HCT116 (cell line): Measurements from ENCODE around the gene TXNDC16. TPM values are rescaled to one million over a fixed set of nuclear protein-coding genes. Genes with fewer than 3 reads are reported as not detected.

Experiments used
- ATAC-seq: fragments of 200-7000 bp; cut with Tn5 transposase; 2 replicates; pipeline ENCODE4 v1.9.1; 2020; ENCODE audit warnings: mild to moderate bottlenecking, moderate library complexity
- BruUV-seq: library from RNA; stranded (reverse); fragments of 400-500 nt; replicated peaks from 2 replicates; lab custom pipeline; 2021; lab: Mats Ljungman, UMichigan
- CTCF ChIA-PET: fragments of 300-600 bp; sonication (Branson Sonifier 250); formaldehyde crosslinking; loops from one replicate; lab custom pipeline; 2021; ENCODE audit warnings: antibody characterized with exemption; lab: Charles Lee
- POLR2A ChIA-PET: fragments of 300-600, 350-600 bp; sonication (Branson Sonifier 250); formaldehyde crosslinking; loops from one replicate; lab custom pipeline; 2021; ENCODE audit warnings: antibody characterized with exemption; lab: Charles Lee
- RAD21 ChIA-PET, 2 experiments: fragments of 300-600 bp; sonication (Branson Sonifier 250); formaldehyde crosslinking; loops; one replicate each; lab custom pipeline; 2023; ENCODE audit warnings: low total read pairs in 2 of 2; ENCODE audit not compliant: uncharacterized antibody in 2 of 2, unreplicated experiment in 2 of 2, low non-redundant PET in 1 of 2; lab: Charles Lee
- DNase-seq: peaks from one replicate; pipeline ENCODE4 v3.0.0-alpha.2; 2010; ENCODE audit warnings: low read depth, low spot score
- H2AFZ ChIP-seq: fragments of 200-600 bp; shearing (Covaris generic), sonication (generic); 2 replicates; pipeline ENCODE4 v1.6.1; 2017; ENCODE audit warnings: low read depth, mixed run types, mixed read lengths, antibody characterized with exemption, low read length; ENCODE audit not compliant: poor library complexity, severe bottlenecking
- H3K27ac ChIP-seq: 2 replicates; pipeline ENCODE4 v1.5.1; 2012; ENCODE audit warnings: low read depth, low read length
- H3K27me3 ChIP-seq: fragments of 200-600 bp; sonication (generic); 2 replicates; pipeline ENCODE4 v1.6.1; 2016; ENCODE audit warnings: mixed run types, low read length, mixed read lengths; ENCODE audit not compliant: insufficient read depth
- H3K36me3 ChIP-seq, 2 experiments: fragments of 200-500 bp in 1 of 2; fragments of 200-600 bp in 1 of 2; sonication (Bioruptor generic) in 1 of 2; sonication (generic) in 1 of 2; 2 replicates each; pipeline versions ENCODE4 v1.5.1 to v1.6.1; 2014 to 2016; ENCODE audit warnings: low read length in 2 of 2, inconsistent platforms in 1 of 2, mixed read lengths in 1 of 2, mixed run types in 1 of 2; ENCODE audit not compliant: insufficient read depth in 2 of 2, control insufficient read depth in 1 of 2
- H3K4me1 ChIP-seq, 2 experiments: fragments of 200-600 bp in 1 of 2; sonication (generic) in 1 of 2; 2 replicates each; pipeline versions ENCODE4 v1.5.1 to v1.6.1; 2012 to 2017; ENCODE audit warnings: low read length in 2 of 2, inconsistent platforms in 1 of 2, mild to moderate bottlenecking in 1 of 2, mixed read lengths in 1 of 2, mixed run types in 1 of 2, moderate library complexity in 1 of 2; ENCODE audit not compliant: insufficient read depth in 2 of 2, control insufficient read depth in 1 of 2
- H3K4me2 ChIP-seq: fragments of 200-600 bp; sonication (generic); 2 replicates; pipeline ENCODE4 v1.6.1; 2017; ENCODE audit warnings: mixed run types, low read length, mixed read lengths
- H3K4me3 ChIP-seq, 2 experiments: fragments of 200-600 bp in 1 of 2; sonication (generic) in 1 of 2; replicated peaks in 1 of 2; 2 replicates each; pipeline ENCODE4 v1.5.1; 2011 to 2016; ENCODE audit warnings: low read length in 2 of 2, control low read depth in 1 of 2, low read depth in 1 of 2, mild to moderate bottlenecking in 1 of 2, mixed read lengths in 1 of 2, mixed run types in 1 of 2
- H3K79me2 ChIP-seq: fragments of 200-600 bp; sonication (generic); 2 replicates; pipeline ENCODE4 v1.6.1; 2017; ENCODE audit warnings: mild to moderate bottlenecking, mixed run types, low read length, moderate library complexity, mixed read lengths; ENCODE audit not compliant: insufficient read depth
- H3K9ac ChIP-seq: fragments of 200-600 bp; sonication (generic); 2 replicates; pipeline ENCODE4 v1.6.1; 2016; ENCODE audit warnings: low read length, mixed read lengths
- H3K9me2 ChIP-seq: fragments of 200-600 bp; sonication (generic), shearing (Covaris generic); 2 replicates; pipeline ENCODE4 v1.6.1; 2017; ENCODE audit warnings: mixed run types, mild to moderate bottlenecking, moderate library complexity; ENCODE audit not compliant: insufficient read depth
- H3K9me3 ChIP-seq, 2 experiments: fragments of 200-500 bp in 1 of 2; fragments of 200-600 bp in 1 of 2; sonication (Bioruptor generic) in 1 of 2; sonication (generic) in 1 of 2; 2 replicates each; pipeline ENCODE4 v1.6.1; 2014 to 2017; ENCODE audit warnings: low read length in 2 of 2, mixed read lengths in 2 of 2, inconsistent platforms in 1 of 2, low read depth in 1 of 2, mild to moderate bottlenecking in 1 of 2, mixed run types in 1 of 2, moderate library complexity in 1 of 2; ENCODE audit not compliant: control insufficient read depth in 1 of 2, insufficient read depth in 1 of 2
- H4K20me1 ChIP-seq: fragments of 200-600 bp; sonication (generic), shearing (Covaris generic); 2 replicates; pipeline ENCODE4 v1.6.1; 2017; ENCODE audit warnings: mixed run types, mild to moderate bottlenecking, moderate library complexity; ENCODE audit not compliant: insufficient read depth
- CBX3 ChIP-seq: IDR thresholded peaks from 2 replicates; pipeline ENCODE4 v1.6.1; 2012; ENCODE audit warnings: low read depth
- CEBPB ChIP-seq: IDR thresholded peaks from 2 replicates; pipeline ENCODE4 v1.6.1; 2012; ENCODE audit warnings: low read depth
- CTCF ChIP-seq, 3 experiments: fragments of 200-600 bp in 1 of 3; sonication (generic) in 1 of 3; IDR thresholded peaks in 2 of 3; conservative IDR thresholded peaks in 1 of 3; 2 replicates each; pipeline ENCODE4 v1.5.1; 2012 to 2017; ENCODE audit warnings: low read depth in 2 of 3, low read length in 2 of 3, antibody characterized with exemption in 1 of 3, borderline replicate concordance in 1 of 3, control low read depth in 1 of 3, mild to moderate bottlenecking in 1 of 3, mixed read lengths in 1 of 3, mixed run types in 1 of 3, moderate library complexity in 1 of 3; ENCODE audit not compliant: insufficient read depth in 1 of 3
- EGR1 ChIP-seq: IDR thresholded peaks from 2 replicates; pipeline ENCODE4 v1.6.1; 2012; ENCODE audit warnings: low read depth
- EZH2 ChIP-seq: fragments of 200-600 bp; sonication (generic); IDR thresholded peaks from 2 replicates; pipeline ENCODE4 v1.6.1; 2017; ENCODE audit warnings: antibody characterized with exemption, mixed run types
- EZH2phosphoT487 ChIP-seq: fragments of 200-600 bp; IDR thresholded peaks from 2 replicates; pipeline ENCODE4 v1.6.1; 2018; ENCODE audit warnings: antibody characterized with exemption, borderline replicate concordance
- FOSL1 ChIP-seq: IDR thresholded peaks from 2 replicates; pipeline ENCODE4 v1.6.1; 2012; ENCODE audit warnings: low read depth
- RAD21 ChIP-seq: IDR thresholded peaks from 2 replicates; pipeline ENCODE4 v1.6.1; 2012; ENCODE audit warnings: low read depth, mild to moderate bottlenecking
- SIN3A ChIP-seq: IDR thresholded peaks from 2 replicates; pipeline ENCODE4 v1.6.1; 2012; ENCODE audit warnings: low read depth
- SRF ChIP-seq: IDR thresholded peaks from 2 replicates; pipeline ENCODE4 v1.6.1; 2012; ENCODE audit warnings: low read depth
- YY1 ChIP-seq: IDR thresholded peaks from 2 replicates; pipeline ENCODE4 v1.6.1; 2011; ENCODE audit warnings: low read length, low read depth, moderate library complexity, mild to moderate bottlenecking; ENCODE audit not compliant: insufficient replicate concordance; ENCODE audit errors: extremely low read depth
- ZFX ChIP-seq: fragments of 450-650 bp; IDR thresholded peaks from 2 replicates; pipeline ENCODE4 v1.6.1; 2017
- ZNF274 ChIP-seq: fragments of 200-500 bp; sonication (Bioruptor generic); IDR thresholded peaks from 2 replicates; pipeline ENCODE4 v1.6.1; 2014; ENCODE audit warnings: mild to moderate bottlenecking, low read depth, low read length, inconsistent platforms
- intact Hi-C: fragments of 100-400 bp; cut with micrococcal nuclease; formaldehyde crosslinking; loops from 2 replicates; pipeline ENCODE4 v1.10.0; 2022
- total RNA-seq: library from RNA; stranded (reverse); gene quantifications from one replicate; pipeline ENCODE4 v1.2.1, GENCODE V29; 2021; ENCODE audit not compliant: unreplicated experiment
- TF ChIP-seq, protein P1 (sequence below): IDR thresholded peaks from 2 replicates; pipeline ENCODE4 v1.6.1; 2012; ENCODE audit warnings: low read depth
- TF ChIP-seq, protein P2 (sequence below): IDR thresholded peaks from 2 replicates; pipeline ENCODE4 v1.6.1; 2012
- TF ChIP-seq, protein P3 (sequence below): IDR thresholded peaks from 2 replicates; pipeline ENCODE4 v1.6.1; 2012

TXNDC16 gene
- total RNA-seq, 1 experiment from 2014 or later, result 2.7 TPM

GRCh38 chr14:52598568-52598967 lies 46.3 kb upstream of the TXNDC16 start:
- H3K4me3 ChIP-seq, result no peak overlapping the region
- H4K20me1 ChIP-seq, result no peaks in the 10 kb centered on the region
- H3K79me2 ChIP-seq, result no peaks in the 10 kb centered on the region
- no peak overlapping the region for H3K27ac ChIP-seq
- intact Hi-C loops, result no loop called here
- H3K27me3 ChIP-seq, result no peaks in the 10 kb centered on the region
- TF ChIP-seq, protein P1, sequence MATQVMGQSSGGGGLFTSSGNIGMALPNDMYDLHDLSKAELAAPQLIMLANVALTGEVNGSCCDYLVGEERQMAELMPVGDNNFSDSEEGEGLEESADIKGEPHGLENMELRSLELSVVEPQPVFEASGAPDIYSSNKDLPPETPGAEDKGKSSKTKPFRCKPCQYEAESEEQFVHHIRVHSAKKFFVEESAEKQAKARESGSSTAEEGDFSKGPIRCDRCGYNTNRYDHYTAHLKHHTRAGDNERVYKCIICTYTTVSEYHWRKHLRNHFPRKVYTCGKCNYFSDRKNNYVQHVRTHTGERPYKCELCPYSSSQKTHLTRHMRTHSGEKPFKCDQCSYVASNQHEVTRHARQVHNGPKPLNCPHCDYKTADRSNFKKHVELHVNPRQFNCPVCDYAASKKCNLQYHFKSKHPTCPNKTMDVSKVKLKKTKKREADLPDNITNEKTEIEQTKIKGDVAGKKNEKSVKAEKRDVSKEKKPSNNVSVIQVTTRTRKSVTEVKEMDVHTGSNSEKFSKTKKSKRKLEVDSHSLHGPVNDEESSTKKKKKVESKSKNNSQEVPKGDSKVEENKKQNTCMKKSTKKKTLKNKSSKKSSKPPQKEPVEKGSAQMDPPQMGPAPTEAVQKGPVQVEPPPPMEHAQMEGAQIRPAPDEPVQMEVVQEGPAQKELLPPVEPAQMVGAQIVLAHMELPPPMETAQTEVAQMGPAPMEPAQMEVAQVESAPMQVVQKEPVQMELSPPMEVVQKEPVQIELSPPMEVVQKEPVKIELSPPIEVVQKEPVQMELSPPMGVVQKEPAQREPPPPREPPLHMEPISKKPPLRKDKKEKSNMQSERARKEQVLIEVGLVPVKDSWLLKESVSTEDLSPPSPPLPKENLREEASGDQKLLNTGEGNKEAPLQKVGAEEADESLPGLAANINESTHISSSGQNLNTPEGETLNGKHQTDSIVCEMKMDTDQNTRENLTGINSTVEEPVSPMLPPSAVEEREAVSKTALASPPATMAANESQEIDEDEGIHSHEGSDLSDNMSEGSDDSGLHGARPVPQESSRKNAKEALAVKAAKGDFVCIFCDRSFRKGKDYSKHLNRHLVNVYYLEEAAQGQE, result no peak
- TF ChIP-seq ZFX (no peak), ZNF274 (no peak), YY1 (no peak), CBX3 (no peak), EZH2 (no peak), SRF (no peak), EGR1 (no peak), SIN3A (no peak), CEBPB (no peak), RAD21 (no peak), FOSL1 (no peak), EZH2phosphoT487 (no peak), CTCF (IDR thresholded peaks at IDR 0.05 in 2 of 3, conservative IDR thresholded peaks at IDR 0.05 in 1 of 3; ENCODE audit: borderline replicate concordance in 1 of 3, insufficient read depth in 1 of 3, low read depth in 2 of 3, low read length in 2 of 3) (no peak)
- TF ChIP-seq, protein P2, sequence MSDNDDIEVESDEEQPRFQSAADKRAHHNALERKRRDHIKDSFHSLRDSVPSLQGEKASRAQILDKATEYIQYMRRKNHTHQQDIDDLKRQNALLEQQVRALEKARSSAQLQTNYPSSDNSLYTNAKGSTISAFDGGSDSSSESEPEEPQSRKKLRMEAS, result no peak
- TF ChIP-seq, protein P3, sequence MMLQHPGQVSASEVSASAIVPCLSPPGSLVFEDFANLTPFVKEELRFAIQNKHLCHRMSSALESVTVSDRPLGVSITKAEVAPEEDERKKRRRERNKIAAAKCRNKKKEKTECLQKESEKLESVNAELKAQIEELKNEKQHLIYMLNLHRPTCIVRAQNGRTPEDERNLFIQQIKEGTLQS, result no peak
- no peaks in the 10 kb centered on the region for H3K9me2 ChIP-seq
- ChIA-PET POLR2A (no interaction called here), CTCF (no interaction called here), RAD21 (no interaction called here)
- no TSS peak for BruUV-seq
- H2AFZ ChIP-seq, result no peak overlapping the region
- H3K9ac ChIP-seq, result no peak overlapping the region
- no peaks in the 10 kb centered on the region for H3K36me3 ChIP-seq
- peaks cover 0 to 4% of the 10 kb centered on the region in 2 experiments; a peak in 1 of 4 replicates for H3K4me1 ChIP-seq
- ATAC-seq (no peak), DNase-seq (no peak)
- H3K9me3 ChIP-seq, result no peaks in the 10 kb centered on the region
- no peak overlapping the region for H3K4me2 ChIP-seq
